GM10248 (cell line): Measurements from ENCODE around the gene SLC26A5.
A peak's percentile ranks its signal among the peaks of the same experiment; 100 is the strongest.

Source experiments
- CTCF ChIA-PET: fragments of 300-600 bp; sonication (Branson Sonifier 250); formaldehyde crosslinking; extraction: SDS; loops from one replicate; lab custom pipeline; 2021; ENCODE audit warnings: antibody characterized with exemption; lab: Yijun Ruan, JAX
- POLR2A ChIA-PET: fragments of 350-650 bp; sonication (Branson Sonifier 250); formaldehyde crosslinking; extraction: SDS; loops from one replicate; lab custom pipeline; 2020; ENCODE audit warnings: antibody characterized with exemption; lab: Yijun Ruan, JAX
- DNase-seq: peaks from one replicate; pipeline ENCODE4 v3.0.0; 2012; ENCODE audit errors: extremely low spot score
- CTCF ChIP-seq: IDR thresholded peaks from 2 replicates; pipeline ENCODE4 v1.5.1; 2012; ENCODE audit warnings: mild to moderate bottlenecking, low read depth; ENCODE audit errors: extremely low read depth, missing control alignments, control extremely low read depth

SLC26A5 gene

DNA sequence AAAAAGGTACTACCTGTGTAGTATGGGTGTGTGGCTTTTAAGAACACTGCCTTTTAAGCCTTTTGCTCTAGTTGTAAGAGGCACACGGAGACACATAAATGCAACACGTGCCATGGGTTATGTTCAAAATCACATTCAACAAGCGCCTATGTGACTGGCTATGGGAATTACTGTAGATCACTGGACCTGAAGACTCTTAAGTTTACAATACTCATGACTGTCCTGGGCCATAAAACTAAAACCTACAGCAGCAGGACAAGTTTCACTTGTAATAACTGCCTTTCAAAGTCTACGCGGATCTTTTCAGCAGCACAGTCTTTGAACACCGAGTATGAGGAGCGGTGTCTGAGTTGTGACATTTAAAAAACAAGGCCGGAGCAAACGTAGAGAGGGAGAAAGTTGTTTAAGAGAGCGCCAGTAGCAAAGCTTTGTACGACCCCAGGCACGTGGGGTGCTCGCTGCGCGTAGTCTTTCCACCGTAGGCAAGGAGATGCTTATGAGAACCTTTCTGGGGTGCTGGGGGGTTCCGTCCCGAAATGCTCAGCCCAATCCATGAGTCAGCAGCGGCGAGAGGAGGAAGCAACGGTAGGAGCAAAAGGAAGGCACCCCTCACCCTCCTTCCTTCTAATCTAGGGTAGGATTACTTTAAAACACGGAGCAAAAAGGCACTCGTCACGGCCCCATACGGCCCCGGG is 102.1 kb downstream of the SLC26A5 start:
- ChIA-PET CTCF (interaction anchor here (0.6 to 1.4 kb wide), 2 partner anchors 13 to 33 kb away, joined by 3 read pairs; no protein-coding TSS in a partner anchor), POLR2A (no interaction called here)
- peak; percentile 28 for DNase-seq
- TF ChIP-seq CTCF: no peak

DNA sequence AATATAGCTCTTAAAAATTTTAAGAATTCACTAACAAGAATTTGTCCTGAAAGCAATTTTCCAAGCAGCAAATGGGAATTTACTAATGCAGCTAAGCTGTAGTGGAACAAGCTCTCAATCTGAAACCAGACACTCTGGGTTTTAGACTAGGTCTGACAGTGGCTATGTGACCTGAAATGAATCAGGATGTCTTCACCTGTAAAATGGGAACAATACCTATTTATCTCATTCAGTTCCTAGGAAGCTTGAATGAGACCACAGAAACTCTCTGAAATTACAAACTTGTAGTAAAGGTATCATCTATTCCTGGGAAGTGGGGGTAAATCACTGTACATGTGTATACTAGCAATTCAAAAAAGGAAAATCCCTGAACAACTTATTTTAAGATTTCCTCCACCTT is 102.7 kb downstream of the SLC26A5 start:
- DNase-seq: no peak
- ChIA-PET POLR2A (no interaction called here), CTCF (interaction anchor here (0.9 to 1.4 kb wide), 3 partner anchors 12 to 47 kb away, joined by 3 read pairs; no protein-coding TSS in a partner anchor)
- no peak for TF ChIP-seq CTCF

DNA sequence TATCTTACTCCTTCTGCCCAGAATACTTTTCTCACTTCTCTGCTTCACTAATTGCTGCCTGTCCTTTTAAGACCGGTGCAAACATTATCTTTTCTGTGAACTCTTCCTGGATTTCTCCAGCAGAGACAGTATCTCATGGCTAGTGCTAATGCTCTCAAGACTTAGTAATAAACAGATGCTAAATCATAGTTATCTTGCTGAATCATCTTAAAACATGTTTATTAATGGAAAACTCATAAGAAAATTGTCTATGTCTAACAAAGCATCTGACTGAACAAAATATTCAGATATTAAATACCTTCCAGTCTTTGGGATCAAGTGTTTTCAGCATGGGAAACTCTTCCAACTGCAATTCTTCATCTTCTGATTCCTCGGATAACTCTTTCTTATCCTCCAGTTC is 104.5 kb downstream of the SLC26A5 start:
- CTCF ChIA-PET: interaction anchor here (1.5 kb wide), 1 partner anchor 17 kb away, joined by 3 read pairs; no protein-coding TSS in a partner anchor
- no peak for DNase-seq
- TF ChIP-seq CTCF: no peak
- POLR2A ChIA-PET: no interaction called here

DNA sequence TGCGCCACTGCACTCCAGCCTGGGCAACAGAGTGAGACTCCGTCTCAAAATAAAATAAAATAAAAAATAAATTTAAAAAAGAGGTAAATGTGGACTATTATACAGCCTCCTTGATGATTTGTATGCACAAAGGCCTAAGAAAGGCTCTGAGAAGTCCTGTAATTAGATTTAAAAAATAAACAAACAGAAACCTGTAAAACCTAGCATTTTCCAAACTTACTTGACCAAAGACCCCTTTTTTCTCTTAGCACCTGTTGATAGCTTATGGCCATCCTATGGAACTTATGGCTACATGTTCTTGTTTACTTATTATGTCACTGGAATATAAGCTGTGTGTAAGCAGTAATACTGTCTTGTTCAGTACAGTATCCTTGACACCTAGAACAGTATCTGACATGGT is 107.1 kb downstream of the SLC26A5 start:
- no peak for DNase-seq
- CTCF ChIA-PET: interaction anchor here (1.2 to 1.9 kb wide), 2 partner anchors 12 to 14 kb away, joined by 3 to 4 read pairs; no protein-coding TSS in a partner anchor
- POLR2A ChIA-PET: no interaction called here
- TF ChIP-seq CTCF: no peak

- DNase-seq: no peak
- no peak for TF ChIP-seq CTCF
- CTCF ChIA-PET: interaction anchor here (1.6 kb wide), 1 partner anchor 31 kb away, joined by 3 read pairs; no protein-coding TSS in a partner anchor
- POLR2A ChIA-PET: no interaction called here
Measured at GRCh38 chr7:103336761-103337160, 109.2 kb downstream of the SLC26A5 start.

DNA sequence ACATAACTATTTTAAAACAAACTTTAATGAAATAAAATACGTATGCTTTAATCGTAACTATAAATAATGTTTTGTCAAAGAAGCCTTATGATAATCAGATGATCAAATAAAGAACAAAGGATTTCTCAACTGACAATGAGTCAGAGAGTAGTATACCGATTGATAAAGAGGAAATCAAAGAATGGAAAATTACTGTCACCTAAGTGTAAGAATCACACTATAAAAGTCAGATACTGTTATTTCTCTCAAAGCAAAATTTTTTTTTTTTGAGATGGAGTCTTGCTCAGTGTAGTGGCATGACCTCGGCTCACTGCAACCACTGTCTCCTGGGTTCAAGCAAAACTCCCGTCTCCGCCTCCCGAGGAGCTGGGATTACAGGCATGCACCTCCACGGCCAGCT is 120.3 kb downstream of the SLC26A5 start:
- CTCF ChIA-PET: interaction anchor here (1.7 kb wide), 1 partner anchor 13 kb away, joined by 4 read pairs; no protein-coding TSS in a partner anchor

More for the DNA sequence above, 120.3 kb downstream of the SLC26A5 start:
- POLR2A ChIA-PET: no interaction called here
- DNase-seq: no peak
- TF ChIP-seq CTCF: no peak
